Thoracic aorta (tissue), 2 donors: Measurements from ENCODE around the gene PTPRN2. TPM values are rescaled to one million over a fixed set of nuclear protein-coding genes. Genes with fewer than 3 reads are reported as not detected.

Source experiments
- ATAC-seq: fragments of 150-250 bp; one replicate; pipeline ENCODE4 v1.8.0; 2017; ENCODE audit warnings: low read depth; ENCODE audit not compliant: insufficient number of reproducible peaks, low FRiP score
- DNase-seq: peaks from one replicate; pipeline ENCODE4 v3.0.0-alpha.2; 2020; ENCODE audit warnings: low spot score
- H3K27ac ChIP-seq, 2 donors: fragments of 200-600 bp; sonication (generic); 1 replicate in 1 of 2; 2 replicates in 1 of 2; pipeline ENCODE4 v1.5.1; 2016; ENCODE audit warnings: mild to moderate bottlenecking in 2 of 2, moderate library complexity in 2 of 2
- H3K27me3 ChIP-seq: fragments of 200-600 bp; sonication (generic); replicated peaks from 2 replicates; pipeline ENCODE4 v1.6.0; 2016; ENCODE audit warnings: mild to moderate bottlenecking; ENCODE audit not compliant: insufficient read depth
- H3K36me3 ChIP-seq: fragments of 200-600 bp; sonication (generic); one replicate; pipeline ENCODE4 v1.5.1; 2016
- H3K4me1 ChIP-seq, 2 donors: fragments of 200-600 bp; sonication (generic); 1 replicate in 1 of 2; 2 replicates in 1 of 2; pipeline versions ENCODE4 v1.5.1 to v1.6.0; 2016; ENCODE audit warnings: low read depth in 2 of 2, mild to moderate bottlenecking in 1 of 2; ENCODE audit not compliant: control insufficient read depth in 1 of 2
- H3K4me3 ChIP-seq: fragments of 200-600 bp; sonication (generic); 2 replicates; pipeline ENCODE4 v1.5.1; 2016; ENCODE audit warnings: mild to moderate bottlenecking
- H3K9me3 ChIP-seq: fragments of 200-600 bp; sonication (generic); 2 replicates; pipeline ENCODE4 v1.5.1; 2016
- total RNA-seq, 2 donors: library from RNA; depleted of rRNA; stranded (reverse); fragments of >200 nt; gene quantifications; one replicate each; pipeline versions ENCODE4 v1.1.0 to v1.2.3, GENCODE V29; 2016
- TF ChIP-seq, protein P1 (sequence below): fragments of 200-600 bp; sonication (generic); IDR thresholded peaks from one replicate; pipeline ENCODE4 v1.5.1; 2019; ENCODE audit warnings: antibody characterized with exemption

PTPRN2 gene
- total RNA-seq, 2 donors from 2014 or later: 2.2 to 3.1 TPM

DNA sequence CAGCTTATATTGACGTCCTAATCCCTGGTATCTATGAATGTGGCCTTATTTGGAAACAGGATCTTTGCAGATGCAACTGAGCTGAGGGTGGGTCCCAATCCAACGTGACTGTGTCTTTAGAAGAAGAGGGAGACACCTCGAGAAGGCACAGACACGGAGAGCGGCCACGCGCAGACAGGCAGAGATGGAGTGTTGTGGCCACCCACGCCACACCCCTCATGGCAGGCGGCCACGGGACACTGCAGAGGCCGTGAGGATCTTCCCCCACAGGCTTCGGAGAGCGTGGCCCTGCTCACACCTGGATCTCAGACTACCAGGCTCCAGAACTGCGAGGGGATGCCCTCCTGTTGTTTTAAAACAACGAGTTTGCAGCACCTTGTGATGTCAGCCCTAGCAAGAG is 1005.9 kb downstream of the PTPRN2 start:
- DNase-seq (no peak), ATAC-seq (no peak)
- TF ChIP-seq, protein P1, sequence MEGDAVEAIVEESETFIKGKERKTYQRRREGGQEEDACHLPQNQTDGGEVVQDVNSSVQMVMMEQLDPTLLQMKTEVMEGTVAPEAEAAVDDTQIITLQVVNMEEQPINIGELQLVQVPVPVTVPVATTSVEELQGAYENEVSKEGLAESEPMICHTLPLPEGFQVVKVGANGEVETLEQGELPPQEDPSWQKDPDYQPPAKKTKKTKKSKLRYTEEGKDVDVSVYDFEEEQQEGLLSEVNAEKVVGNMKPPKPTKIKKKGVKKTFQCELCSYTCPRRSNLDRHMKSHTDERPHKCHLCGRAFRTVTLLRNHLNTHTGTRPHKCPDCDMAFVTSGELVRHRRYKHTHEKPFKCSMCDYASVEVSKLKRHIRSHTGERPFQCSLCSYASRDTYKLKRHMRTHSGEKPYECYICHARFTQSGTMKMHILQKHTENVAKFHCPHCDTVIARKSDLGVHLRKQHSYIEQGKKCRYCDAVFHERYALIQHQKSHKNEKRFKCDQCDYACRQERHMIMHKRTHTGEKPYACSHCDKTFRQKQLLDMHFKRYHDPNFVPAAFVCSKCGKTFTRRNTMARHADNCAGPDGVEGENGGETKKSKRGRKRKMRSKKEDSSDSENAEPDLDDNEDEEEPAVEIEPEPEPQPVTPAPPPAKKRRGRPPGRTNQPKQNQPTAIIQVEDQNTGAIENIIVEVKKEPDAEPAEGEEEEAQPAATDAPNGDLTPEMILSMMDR: no peak
- H3K27ac ChIP-seq: no peak overlapping the region
- no peaks in the 10 kb centered on the region for H3K4me1 ChIP-seq
- H3K27me3 ChIP-seq: no peaks in the 10 kb centered on the region
- no peaks in the 10 kb centered on the region for H3K9me3 ChIP-seq
- H3K36me3 ChIP-seq: no peaks in the 10 kb centered on the region
- H3K4me3 ChIP-seq: no peak overlapping the region

GRCh38 chr7:157580324-157580723 is 1007.3 kb downstream of the PTPRN2 start:
- Histone ChIP-seq H3K4me3 (no peak overlapping the region), H3K27ac (no peak overlapping the region), H3K4me1 (no peaks in the 10 kb centered on the region), H3K27me3 (no peaks in the 10 kb centered on the region), H3K36me3 (no peaks in the 10 kb centered on the region), H3K9me3 (no peaks in the 10 kb centered on the region)
- TF ChIP-seq, protein P1: no peak
- no peak for DNase-seq
- ATAC-seq: no peak

- no peaks in the 10 kb centered on the region for H3K27me3 ChIP-seq
- H3K27ac ChIP-seq: no peak overlapping the region
- ATAC-seq (no peak), DNase-seq (no peak)
- no peaks in the 10 kb centered on the region for H3K36me3 ChIP-seq
- no peak overlapping the region for H3K4me3 ChIP-seq
- H3K9me3 ChIP-seq: no peaks in the 10 kb centered on the region
- TF ChIP-seq, protein P1: no peak
- no peaks in the 10 kb centered on the region for H3K4me1 ChIP-seq
These were observed 1008.2 kb downstream of the PTPRN2 start for GRCh38 chr7:157579425-157579824.

- no peaks in the 10 kb centered on the region for H3K36me3 ChIP-seq
- H3K27me3 ChIP-seq: no peaks in the 10 kb centered on the region
- ATAC-seq (no peak), DNase-seq (no peak)
- H3K9me3 ChIP-seq: no peaks in the 10 kb centered on the region
- TF ChIP-seq, protein P1: no peak
- H3K4me1 ChIP-seq: no peaks in the 10 kb centered on the region
- no peak overlapping the region for H3K4me3 ChIP-seq
- no peak overlapping the region for H3K27ac ChIP-seq
These were observed 1009.8 kb downstream of the PTPRN2 start for GRCh38 chr7:157577796-157578339.

GRCh38 chr7:157577061-157577460 is 1010.6 kb downstream of the PTPRN2 start:
- H3K36me3 ChIP-seq: no peaks in the 10 kb centered on the region
- no peak for ATAC-seq
- H3K4me1 ChIP-seq: no peaks in the 10 kb centered on the region
- H3K9me3 ChIP-seq: no peaks in the 10 kb centered on the region
- H3K4me3 ChIP-seq: no peak overlapping the region
- no peak for DNase-seq
- H3K27me3 ChIP-seq: no peaks in the 10 kb centered on the region
- TF ChIP-seq, protein P1: no peak
- no peak overlapping the region for H3K27ac ChIP-seq
